Liver (tissue), 9 donors: ENCODE measurements around the gene P4HA1. TPM values are rescaled to one million over a fixed set of nuclear protein-coding genes. Genes with fewer than 3 reads are reported as not detected.

Experiments
- DNase-seq: peaks from one replicate; pipeline ENCODE4 v3.0.0-alpha.2; 2017; ENCODE audit warnings: low spot score
- H3K27ac ChIP-seq, 2 donors: one replicate each; pipeline ENCODE4 v1.7.0; 2013; ENCODE audit warnings: inconsistent platforms in 2 of 2, low read length in 2 of 2, control low read depth in 1 of 2, low read depth in 1 of 2, mild to moderate bottlenecking in 1 of 2
- H3K27me3 ChIP-seq, 4 donors: one replicate each; pipeline versions ENCODE4 v1.6.1 to v1.7.0; 2013; ENCODE audit warnings: low read length in 3 of 4, inconsistent platforms in 1 of 4, mild to moderate bottlenecking in 1 of 4, moderate library complexity in 1 of 4; ENCODE audit not compliant: control insufficient read depth in 4 of 4, insufficient read depth in 4 of 4
- H3K36me3 ChIP-seq, 4 donors: one replicate each; pipeline versions ENCODE4 v1.6.1 to v1.7.0; 2013; ENCODE audit warnings: low read length in 3 of 4, mild to moderate bottlenecking in 3 of 4, low read depth in 1 of 4, moderate library complexity in 1 of 4; ENCODE audit not compliant: control insufficient read depth in 4 of 4, insufficient read depth in 3 of 4
- H3K4me1 ChIP-seq, 4 donors: one replicate each; pipeline versions ENCODE4 v1.6.1 to v1.7.0; 2013; ENCODE audit warnings: low read length in 3 of 4, mild to moderate bottlenecking in 3 of 4, moderate library complexity in 1 of 4; ENCODE audit not compliant: control insufficient read depth in 4 of 4, insufficient read depth in 4 of 4
- H3K4me3 ChIP-seq, 3 donors: one replicate each; pipeline versions ENCODE4 v1.6.1 to v1.7.0; 2013; ENCODE audit warnings: low read length in 3 of 3, control low read depth in 1 of 3, low read depth in 1 of 3, mild to moderate bottlenecking in 1 of 3
- H3K9ac ChIP-seq, 2 donors: one replicate each; pipeline ENCODE4 v1.7.0; 2013; ENCODE audit warnings: low read length in 2 of 2, mild to moderate bottlenecking in 2 of 2, moderate library complexity in 2 of 2, control low read depth in 1 of 2, low read depth in 1 of 2
- H3K9me3 ChIP-seq, 4 donors: one replicate each; pipeline versions ENCODE4 v1.6.1 to v1.7.0; 2013; ENCODE audit warnings: low read length in 3 of 4; ENCODE audit not compliant: control insufficient read depth in 4 of 4
- ATF3 ChIP-seq: IDR thresholded peaks from 2 replicates; pipeline ENCODE4 v1.6.1; 2016; ENCODE audit warnings: antibody characterized with exemption
- CTCF ChIP-seq: fragments of 150-350 bp; IDR thresholded peaks from 2 replicates; pipeline ENCODE4 v1.5.1; 2017; ENCODE audit warnings: improper control_type of control experiment, low read depth, low read length; ENCODE audit not compliant: missing input control
- EGR1 ChIP-seq, 2 donors: IDR thresholded peaks; 2 replicates each; pipeline ENCODE4 v1.6.1; 2016 to 2018; ENCODE audit warnings: antibody characterized with exemption in 2 of 2, low read depth in 2 of 2
- FOXA1 ChIP-seq: IDR thresholded peaks from 2 replicates; pipeline ENCODE4 v1.6.1; 2016; ENCODE audit warnings: antibody characterized with exemption
- FOXA2 ChIP-seq: IDR thresholded peaks from 2 replicates; pipeline ENCODE4 v1.6.1; 2016; ENCODE audit warnings: antibody characterized with exemption
- GABPA ChIP-seq, 2 donors: IDR thresholded peaks in 1 of 2; conservative IDR thresholded peaks in 1 of 2; 2 replicates each; pipeline ENCODE4 v1.6.1; 2016; ENCODE audit warnings: antibody characterized with exemption in 2 of 2, mild to moderate bottlenecking in 1 of 2, moderate library complexity in 1 of 2
- HNF4A ChIP-seq, 2 donors: conservative IDR thresholded peaks; 2 replicates each; pipeline ENCODE4 v1.6.1; 2016; ENCODE audit warnings: antibody characterized with exemption in 2 of 2, mild to moderate bottlenecking in 2 of 2
- HNF4G ChIP-seq: IDR thresholded peaks from 2 replicates; pipeline ENCODE4 v1.6.1; 2016; ENCODE audit warnings: antibody characterized with exemption
- JUND ChIP-seq, 2 donors: IDR thresholded peaks; 2 replicates each; pipeline ENCODE4 v1.6.1; 2016; ENCODE audit warnings: antibody characterized with exemption in 2 of 2
- MAX ChIP-seq: IDR thresholded peaks from 2 replicates; pipeline ENCODE4 v1.6.1; 2016; ENCODE audit warnings: antibody characterized with exemption
- NR2F2 ChIP-seq: IDR thresholded peaks from 2 replicates; pipeline ENCODE4 v1.6.1; 2016; ENCODE audit warnings: antibody characterized with exemption
- RAD21 ChIP-seq, 2 donors: IDR thresholded peaks; 2 replicates each; pipeline ENCODE4 v1.6.1; 2016; ENCODE audit warnings: antibody characterized with exemption in 2 of 2, mild to moderate bottlenecking in 2 of 2
- REST ChIP-seq: IDR thresholded peaks from 2 replicates; pipeline ENCODE4 v1.6.1; 2016; ENCODE audit warnings: antibody characterized with exemption, mild to moderate bottlenecking
- RXRA ChIP-seq, 2 donors: IDR thresholded peaks; 2 replicates each; pipeline ENCODE4 v1.6.1; 2017 to 2018; ENCODE audit warnings: antibody characterized with exemption in 2 of 2, mild to moderate bottlenecking in 1 of 2
- SP1 ChIP-seq: IDR thresholded peaks from 2 replicates; pipeline ENCODE4 v1.6.1; 2018; ENCODE audit warnings: antibody characterized with exemption, mild to moderate bottlenecking
- TAF1 ChIP-seq: conservative IDR thresholded peaks from 2 replicates; pipeline ENCODE4 v1.6.1; 2016; ENCODE audit warnings: antibody characterized with exemption, mild to moderate bottlenecking
- YY1 ChIP-seq: IDR thresholded peaks from 2 replicates; pipeline ENCODE4 v1.6.1; 2016; ENCODE audit warnings: antibody characterized with exemption, mild to moderate bottlenecking
- ZBTB33 ChIP-seq: IDR thresholded peaks from 2 replicates; pipeline ENCODE4 v1.6.1; 2016; ENCODE audit warnings: antibody characterized with exemption
- WGBS: extraction: QIAGEN DNeasy Blood & Tissue Kit; methylation state at CpG from one replicate; pipeline ENCODE4 v1.1.7; 2013; 5-methylcytosine and 5-hydroxymethylcytosine counted together
- polyA plus RNA-seq, 2 donors: library from polyadenylated mRNA; stranded (reverse) in 1 of 2; unstranded in 1 of 2; fragments of 200-250 nt in 1 of 2; fragments of >200 nt in 1 of 2; fragmentation: Nextera tagmentation in 1 of 2; extraction: Ambion mirVana in 1 of 2; gene quantifications; one replicate each; pipeline versions ENCODE4 v1.2.1 to v1.2.3, GENCODE V29; 2013 to 2015
- total RNA-seq, 2 donors: library from RNA; depleted of rRNA; stranded (reverse); fragments of >200 nt; gene quantifications; one replicate each; pipeline ENCODE4 v1.2.3, GENCODE V29; 2014
- donor health status: healthy.
- donor health status: healthy.
- donor health status: healthy.
- donor health status: healthy.
- donor health status: healthy.

The P4HA1 gene
- total and polyA plus RNA-seq, 4 donors: 6.1 to 63.7 (median 23.7) TPM

- no peak overlapping the region for H3K4me3 ChIP-seq
- no peak for TF ChIP-seq MAX
- no peak for DNase-seq
- peaks cover 7 to 20% (median 18%) of the 10 kb centered on the region in 4 donors for H3K36me3 ChIP-seq
- no peak overlapping the region for H3K27ac ChIP-seq
- H3K27me3 ChIP-seq: no peaks in the 10 kb centered on the region
- H3K9me3 ChIP-seq: no peaks in the 10 kb centered on the region
- H3K9ac ChIP-seq: no peak overlapping the region
- no peaks in the 10 kb centered on the region for H3K4me1 ChIP-seq
- WGBS: 96% methylated on average over 6 of the region's 6 CpGs
Observed at GRCh38 chr10:73058057-73058591, 38.5 kb downstream of the P4HA1 start.

GRCh38 chr10:73054286-73054685, 42.4 kb downstream of the P4HA1 start:
- Histone ChIP-seq H3K27ac (no peak overlapping the region), H3K27me3 (no peaks in the 10 kb centered on the region), H3K36me3 (peaks cover 7 to 33% (median 17%) of the 10 kb centered on the region in 4 donors), H3K4me3 (no peak overlapping the region), H3K9ac (no peak overlapping the region), H3K9me3 (no peaks in the 10 kb centered on the region), H3K4me1 (no peaks in the 10 kb centered on the region)
- TF ChIP-seq ZBTB33 (no peak), YY1 (no peak), MAX (no peak), RXRA (IDR thresholded peaks at IDR 0.05) (no peak), HNF4G (no peak), HNF4A (conservative IDR thresholded peaks at IDR 0.05) (no peak), GABPA (IDR thresholded peaks at IDR 0.05 in 1 of 2, conservative IDR thresholded peaks at IDR 0.05 in 1 of 2) (no peak), NR2F2 (no peak), JUND (IDR thresholded peaks at IDR 0.05) (no peak), CTCF (no peak), SP1 (no peak), FOXA2 (no peak), TAF1 (no peak), RAD21 (IDR thresholded peaks at IDR 0.05) (no peak), FOXA1 (no peak), ATF3 (no peak), REST (no peak), EGR1 (IDR thresholded peaks at IDR 0.05; ENCODE audit: low read depth in 2 of 2) (no peak)
- DNase-seq: no peak
- WGBS: 88% methylated on average over 2 of the region's 2 CpGs
